IMR-90 (cell line): ENCODE measurements around the gene ABCB9. TPM values are rescaled to one million over a fixed set of nuclear protein-coding genes. Genes with fewer than 3 reads are reported as not detected.

Experiments
- ATAC-seq: fragments of 200-7000 bp; cut with Tn5 transposase; 2 replicates; pipeline ENCODE4 v1.9.1; 2020; ENCODE audit warnings: low read depth, mild to moderate bottlenecking, moderate library complexity
- BruUV-seq: library from RNA; stranded (reverse); fragments of 400-500 nt; replicated peaks from 2 replicates; lab custom pipeline; 2021; lab: Mats Ljungman, UMichigan
- CTCF ChIA-PET: fragments of 300-600 bp; formaldehyde crosslinking; extraction: SDS; loops from one replicate; lab custom pipeline; 2021; ENCODE audit warnings: antibody characterized with exemption; lab: Yijun Ruan, JAX
- POLR2A ChIA-PET: fragments of 300-600 bp; sonication (Branson Sonifier 250); formaldehyde crosslinking; loops from one replicate; lab custom pipeline; 2022; ENCODE audit warnings: antibody characterized with exemption; ENCODE audit not compliant: unreplicated experiment; lab: Charles Lee
- DNase-seq: peaks from one replicate; pipeline ENCODE4 v3.0.0; 2013
- H2AFZ ChIP-seq: replicated peaks from 2 replicates; pipeline ENCODE3; 2013; ENCODE audit warnings: low read length, mild to moderate bottlenecking; ENCODE audit not compliant: poor library complexity
- H2AK5ac ChIP-seq: 2 replicates; pipeline ENCODE4 v1.6.1; 2013; ENCODE audit warnings: low read depth, low read length, inconsistent platforms
- H2AK9ac ChIP-seq: replicated peaks from 2 replicates; pipeline ENCODE3; 2013; ENCODE audit warnings: mild to moderate bottlenecking, low read depth, low read length, moderate library complexity; ENCODE audit not compliant: poor library complexity
- H2BK120ac ChIP-seq: 2 replicates; pipeline ENCODE4 v1.6.1; 2013; ENCODE audit warnings: low read depth, low read length, inconsistent platforms
- H2BK15ac ChIP-seq: 3 replicates; pipeline ENCODE4 v1.6.1; 2013; ENCODE audit warnings: low read depth, low read length, inconsistent platforms
- H2BK20ac ChIP-seq: 2 replicates; pipeline ENCODE4 v1.6.1; 2013; ENCODE audit warnings: low read depth, mild to moderate bottlenecking, inconsistent platforms, low read length, moderate library complexity
- H2BK5ac ChIP-seq: 2 replicates; pipeline ENCODE4 v1.6.1; 2013; ENCODE audit warnings: mild to moderate bottlenecking, low read depth, low read length, inconsistent platforms; ENCODE audit not compliant: poor library complexity, severe bottlenecking
- H3K14ac ChIP-seq: replicated peaks from 2 replicates; pipeline ENCODE4 v1.6.1; 2013; ENCODE audit warnings: low read depth, low read length, inconsistent platforms
- H3K18ac ChIP-seq: 2 replicates; pipeline ENCODE4 v1.6.1; 2013; ENCODE audit warnings: low read depth, low read length, control low read depth
- H3K23ac ChIP-seq: 2 replicates; pipeline ENCODE4 v1.6.1; 2013; ENCODE audit warnings: low read depth, low read length, inconsistent platforms
- H3K27ac ChIP-seq: 2 replicates; pipeline ENCODE4 v1.5.1; 2013; ENCODE audit warnings: mild to moderate bottlenecking, control low read depth, low read length; ENCODE audit not compliant: insufficient read depth
- H3K27me3 ChIP-seq: 2 replicates; pipeline ENCODE4 v1.6.1; 2013; ENCODE audit warnings: low read length; ENCODE audit not compliant: control insufficient read depth, insufficient read depth
- H3K36me3 ChIP-seq: 2 replicates; pipeline ENCODE4 v1.6.1; 2013; ENCODE audit warnings: low read length, mixed read lengths; ENCODE audit not compliant: control insufficient read depth, insufficient read depth
- H3K4ac ChIP-seq: 2 replicates; pipeline ENCODE4 v1.6.1; 2013; ENCODE audit warnings: low read depth, low read length, inconsistent platforms
- H3K4me1 ChIP-seq: 2 replicates; pipeline ENCODE4 v1.6.1; 2013; ENCODE audit warnings: low read length, mixed read lengths; ENCODE audit not compliant: control insufficient read depth, insufficient read depth
- H3K4me2 ChIP-seq: 2 replicates; pipeline ENCODE4 v1.6.1; 2013; ENCODE audit warnings: low read depth, mild to moderate bottlenecking, control low read depth, low read length, moderate library complexity
- H3K4me3 ChIP-seq: 2 replicates; pipeline ENCODE4 v1.5.1; 2013; ENCODE audit warnings: low read depth, mild to moderate bottlenecking, control low read depth, low read length, moderate library complexity; ENCODE audit not compliant: insufficient read depth
- H3K56ac ChIP-seq: 2 replicates; pipeline ENCODE4 v1.6.1; 2013; ENCODE audit warnings: low read length, inconsistent platforms; ENCODE audit not compliant: insufficient read depth; ENCODE audit errors: extremely low read depth
- H3K79me1 ChIP-seq, 2 experiments: 2 replicates each; pipeline ENCODE4 v1.6.1; 2013; ENCODE audit warnings: low read length in 2 of 2, inconsistent platforms in 1 of 2, low read depth in 1 of 2
- H3K9ac ChIP-seq: 2 replicates; pipeline ENCODE4 v1.6.1; 2013; ENCODE audit warnings: low read depth, low read length, control low read depth
- H3K9me1 ChIP-seq: 2 replicates; pipeline ENCODE4 v1.6.1; 2013; ENCODE audit warnings: low read length, inconsistent platforms; ENCODE audit not compliant: insufficient read depth
- H3K9me3 ChIP-seq: 2 replicates; pipeline ENCODE4 v1.6.1; 2013; ENCODE audit warnings: low read length; ENCODE audit not compliant: control insufficient read depth, insufficient read depth
- H4K20me1 ChIP-seq: 2 replicates; pipeline ENCODE4 v1.6.1; 2013; ENCODE audit warnings: low read length, inconsistent platforms; ENCODE audit not compliant: insufficient read depth
- H4K5ac ChIP-seq: 2 replicates; pipeline ENCODE4 v1.6.1; 2013; ENCODE audit warnings: mild to moderate bottlenecking, low read depth, low read length, control low read depth
- H4K8ac ChIP-seq, 2 experiments: 2 replicates each; pipeline ENCODE4 v1.6.1; 2013; ENCODE audit warnings: low read depth in 2 of 2, low read length in 2 of 2, control low read depth in 1 of 2, inconsistent platforms in 1 of 2
- H4K91ac ChIP-seq: 2 replicates; pipeline ENCODE4 v1.6.1; 2013; ENCODE audit warnings: low read depth, low read length, inconsistent platforms; ENCODE audit not compliant: insufficient read depth
- BHLHE40 ChIP-seq: fragments of 150-350 bp; IDR thresholded peaks from 2 replicates; pipeline ENCODE4 v1.6.1; 2016; ENCODE audit warnings: mild to moderate bottlenecking, low read depth, low read length
- CEBPB ChIP-seq: IDR thresholded peaks from 2 replicates; pipeline ENCODE4 v1.6.1; 2012; ENCODE audit warnings: low read depth, low read length, improper control_type of control experiment
- CHD1 ChIP-seq: IDR thresholded peaks from 2 replicates; pipeline ENCODE4 v1.6.1; 2012; ENCODE audit warnings: low read depth, low read length, improper control_type of control experiment
- CTCF ChIP-seq: conservative IDR thresholded peaks from 2 replicates; pipeline ENCODE4 v1.5.1; 2012; ENCODE audit warnings: mild to moderate bottlenecking, low read depth, low read length, improper control_type of control experiment
- ELK1 ChIP-seq: fragments of 150-350 bp; IDR thresholded peaks from 2 replicates; pipeline ENCODE4 v1.6.1; 2016; ENCODE audit warnings: low read depth, mild to moderate bottlenecking, low read length, moderate library complexity, borderline replicate concordance
- FOS ChIP-seq: fragments of 150-350 bp; IDR thresholded peaks from 2 replicates; pipeline ENCODE4 v1.6.1; 2016; ENCODE audit warnings: low read depth, low read length
- MAFK ChIP-seq: IDR thresholded peaks from 2 replicates; pipeline ENCODE4 v1.6.1; 2012; ENCODE audit warnings: low read depth, low read length, improper control_type of control experiment
- MAZ ChIP-seq: IDR thresholded peaks from 2 replicates; pipeline ENCODE4 v1.6.1; 2012; ENCODE audit warnings: low read depth, mild to moderate bottlenecking, low read length, improper control_type of control experiment, moderate library complexity, borderline replicate concordance
- MXI1 ChIP-seq: IDR thresholded peaks from 2 replicates; pipeline ENCODE4 v1.6.1; 2012; ENCODE audit warnings: low read depth, mild to moderate bottlenecking, low read length, moderate library complexity, borderline replicate concordance
- NFE2L2 ChIP-seq: fragments of 150-350 bp; IDR thresholded peaks from 2 replicates; pipeline ENCODE4 v1.6.1; 2016; ENCODE audit warnings: low read depth, mild to moderate bottlenecking, low read length
- POLR2A ChIP-seq: IDR thresholded peaks from 2 replicates; pipeline ENCODE4 v1.6.1; 2012; ENCODE audit warnings: mild to moderate bottlenecking, low read depth, low read length
- RAD21 ChIP-seq: IDR thresholded peaks from 2 replicates; pipeline ENCODE4 v1.6.1; 2012; ENCODE audit warnings: low read length, improper control_type of control experiment
- RCOR1 ChIP-seq: IDR thresholded peaks from 2 replicates; pipeline ENCODE4 v1.6.1; 2012; ENCODE audit warnings: mild to moderate bottlenecking, low read length, improper control_type of control experiment; ENCODE audit not compliant: insufficient replicate concordance
- RFX5 ChIP-seq: IDR thresholded peaks from 2 replicates; pipeline ENCODE4 v1.8.0; 2012; ENCODE audit warnings: low read depth, mild to moderate bottlenecking, low read length, moderate library complexity
- SMC3 ChIP-seq: fragments of 150-350 bp; IDR thresholded peaks from 2 replicates; pipeline ENCODE4 v1.6.1; 2016; ENCODE audit warnings: low read depth, mild to moderate bottlenecking, antibody characterized with exemption, low read length, moderate library complexity
- USF2 ChIP-seq: fragments of 150-350 bp; IDR thresholded peaks from 2 replicates; pipeline ENCODE4 v1.6.1; 2017; ENCODE audit warnings: mild to moderate bottlenecking, antibody characterized with exemption, low read length, low read depth
- WGBS, 2 experiments: methylation state at CpG; one replicate each; pipeline versions ENCODE4 v1.1.5 to v1.1.7; 2013; ENCODE audit warnings: missing lambda C conversion rate in 2 of 2; ENCODE audit not compliant: insufficient read length in 1 of 2; ENCODE audit errors: extremely low coverage in 2 of 2; 5-methylcytosine and 5-hydroxymethylcytosine counted together
- dilution Hi-C: fragments of 300-500 bp; cut with HindIII; formaldehyde crosslinking; loops from one replicate; pipeline ENCODE4 v1.14.3; 2018; ENCODE audit warnings: low sequenced_read_pairs; ENCODE audit not compliant: unreplicated experiment
- in situ Hi-C: fragments of 300-500 bp; cut with MboI; formaldehyde crosslinking; loops from 3 replicates; pipeline ENCODE4 v1.14.3; 2019; ENCODE audit warnings: low sequenced_read_pairs, inconsistent platforms, mixed read lengths
- intact Hi-C: fragments of 100-400 bp; cut with micrococcal nuclease; formaldehyde crosslinking; loops from 2 replicates; pipeline ENCODE4 v1.10.0; 2022
- polyA plus RNA-seq, 3 experiments: library from polyadenylated mRNA; depleted of rRNA; stranded (reverse); fragments of >200 nt; gene quantifications; 2 replicates each; pipeline ENCODE4 v1.2.3, GENCODE V29; 2012; ENCODE audit warnings: low replicate concordance in 1 of 3
- total RNA-seq: library from RNA; depleted of rRNA; stranded (reverse); fragments of >200 nt; gene quantifications from 2 replicates; pipeline ENCODE4 v1.2.3, GENCODE V29; 2012

The ABCB9 gene
- total and polyA plus RNA-seq, 2 of the 4 experiments (the other 2 are of a cell fraction): 5.6 to 8.3 TPM

GRCh38 chr12:123010681-123011080 is 44.4 kb upstream of the ABCB9 start:
- intact Hi-C loops: no loop called here
- CTCF ChIA-PET: interaction anchor here (1.3 kb wide), 1 partner anchor 32 kb away, joined by 5 read pairs; no protein-coding TSS in a partner anchor
- Histone ChIP-seq H4K5ac (no peak overlapping the region), H3K4ac (no peak overlapping the region), H2BK120ac (no peak overlapping the region), H3K79me1 (no peaks in the 10 kb centered on the region), H3K9ac (no peak overlapping the region), H3K27me3 (no peaks in the 10 kb centered on the region), H3K4me3 (no peak overlapping the region), H2BK20ac (no peak overlapping the region), H3K14ac (no peak overlapping the region), H2BK15ac (no peak overlapping the region), H2AK5ac (no peak overlapping the region), H2AK9ac (no peak overlapping the region), H3K27ac (no peak overlapping the region), H3K18ac (no peak overlapping the region), H3K56ac (no peak overlapping the region), H2BK5ac (no peak overlapping the region), H3K9me1 (peaks cover 14% of the 10 kb centered on the region), H3K23ac (no peak overlapping the region), H3K36me3 (peaks cover 20% of the 10 kb centered on the region; the same call in 1 of the 2 replicates), H4K20me1 (no peaks in the 10 kb centered on the region), H3K4me2 (no peak overlapping the region), H2AFZ (no peak overlapping the region), H4K8ac (no peak overlapping the region), H3K9me3 (no peaks in the 10 kb centered on the region), H3K4me1 (0 out of 2 replicates have a peak, but pooled peaks cover 3% of the 10 kb centered on the region), H4K91ac (no peak overlapping the region)
- 86% methylated on average over 1 of the region's 4 CpGs; no CpG with 5 or more reads in 1 of the 2 experiments for WGBS, 2 experiments
- no peak for TF ChIP-seq RFX5
- no peak for TF ChIP-seq NFE2L2
- no peak for TF ChIP-seq RCOR1
- no peak for TF ChIP-seq USF2
- TF ChIP-seq FOS: no peak
- TF ChIP-seq MAFK: no peak
- no peak for TF ChIP-seq CTCF
- TF ChIP-seq CHD1: no peak
- TF ChIP-seq SMC3: no peak
- no peak for TF ChIP-seq POLR2A
- TF ChIP-seq CEBPB: no peak
- TF ChIP-seq MAZ: no peak
- TF ChIP-seq RAD21: no peak
- no peak for TF ChIP-seq BHLHE40
- TF ChIP-seq MXI1: no peak
- TF ChIP-seq ELK1: no peak
- DNase-seq: no peak
- ATAC-seq: no peak
- no TSS peak for BruUV-seq
- dilution Hi-C loops: no loop called here
- in situ Hi-C loops: no loop called here
- POLR2A ChIA-PET: no interaction called here
